ENCODE measurements around the gene ALDH3A1.

ALDH3A1 gene

DNA sequence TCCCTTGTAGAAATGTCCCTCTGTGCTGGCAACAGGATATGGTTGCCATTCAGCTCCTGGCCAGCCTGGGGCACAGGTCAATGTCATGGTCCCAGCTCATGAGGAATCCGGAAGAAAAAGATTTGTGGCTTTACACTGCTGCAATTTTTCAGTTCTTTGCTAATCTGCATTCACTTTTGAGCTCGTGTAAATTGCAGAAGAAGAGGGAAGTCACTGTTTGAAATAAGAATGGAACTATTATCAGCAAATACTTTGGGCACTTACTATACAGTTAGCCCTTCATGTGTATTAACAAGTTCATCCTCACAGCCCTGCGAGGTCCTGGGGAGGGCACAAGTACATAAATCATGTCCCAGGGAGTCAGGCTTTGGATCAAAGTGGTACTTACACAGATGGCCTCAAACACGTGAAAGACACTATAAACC lies 45.9 kb downstream of the ALDH3A1 start:
- DNase-seq: no peak

Measured in DMS 273 treated with DMSO at 0.1 percent for 48 hours (cell line).